GM18502 (cell line): Measurements from ENCODE around the gene KLRG1.

Experiments used
- ATAC-seq: cut with Tn5 transposase; IDR thresholded peaks from one replicate; pipeline ENCODE4 v1.9.1; 2021; ENCODE audit warnings: mild to moderate bottlenecking; ENCODE audit not compliant: unreplicated experiment, poor library complexity

The KLRG1 gene

GRCh38 chr12:8980137-8980536, 9.2 kb upstream of the KLRG1 start:
- ATAC-seq: no peak

DNA sequence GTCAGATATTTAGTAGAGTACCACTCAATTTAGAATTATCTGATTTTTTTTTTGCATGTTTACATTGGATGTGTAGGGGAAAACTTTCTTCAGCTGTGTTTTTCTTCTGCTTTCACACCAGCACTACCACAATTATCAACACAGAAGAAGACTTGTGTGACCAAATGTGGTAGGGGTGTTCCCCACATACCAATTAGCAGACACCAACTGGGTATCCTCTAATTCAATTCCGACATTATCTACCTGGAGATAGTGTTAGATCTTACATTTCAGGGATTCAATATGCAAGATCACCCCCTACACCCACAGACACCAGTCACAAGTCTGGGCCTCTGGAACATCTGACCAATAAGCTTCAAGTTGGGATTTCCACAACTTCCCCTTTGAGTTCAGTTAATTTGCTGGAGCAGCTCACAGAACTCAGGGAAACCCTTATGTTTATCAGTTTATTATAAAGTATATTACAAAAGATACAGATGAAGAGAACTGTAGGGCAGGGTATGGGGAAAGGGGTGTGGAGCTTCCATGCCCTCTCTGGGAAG, 4.1 kb upstream of the KLRG1 start:
- ATAC-seq: no peak

- no peak for ATAC-seq
Measured at GRCh38 chr12:8987163-8987562, 2.2 kb upstream of the KLRG1 start.

DNA sequence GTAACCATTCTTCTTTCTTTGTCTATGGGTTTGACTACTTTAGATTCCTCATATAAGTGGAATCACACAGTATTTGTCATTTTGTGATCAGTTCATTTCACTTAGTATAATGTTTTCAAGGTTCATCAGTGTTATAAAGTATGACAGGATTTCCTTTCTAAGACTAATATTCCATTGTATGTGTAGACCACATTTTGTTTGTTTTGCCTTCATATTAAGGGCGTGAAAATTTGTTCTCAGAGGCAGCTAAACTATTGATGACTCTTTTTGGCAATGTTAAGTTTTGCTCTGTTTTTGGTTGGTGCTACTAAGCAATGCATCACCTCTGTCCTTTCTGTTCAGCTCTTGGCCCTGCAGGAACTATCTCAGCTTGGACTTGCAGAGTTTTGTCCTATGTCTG, 1.7 kb upstream of the KLRG1 start:
- no peak for ATAC-seq

- no peak for ATAC-seq
Measured at GRCh38 chr12:8991371-8992345, 2.3 kb downstream of the KLRG1 start.

- no peak for ATAC-seq
Measured at GRCh38 chr12:8993827-8994226, 4.5 kb downstream of the KLRG1 start.

DNA sequence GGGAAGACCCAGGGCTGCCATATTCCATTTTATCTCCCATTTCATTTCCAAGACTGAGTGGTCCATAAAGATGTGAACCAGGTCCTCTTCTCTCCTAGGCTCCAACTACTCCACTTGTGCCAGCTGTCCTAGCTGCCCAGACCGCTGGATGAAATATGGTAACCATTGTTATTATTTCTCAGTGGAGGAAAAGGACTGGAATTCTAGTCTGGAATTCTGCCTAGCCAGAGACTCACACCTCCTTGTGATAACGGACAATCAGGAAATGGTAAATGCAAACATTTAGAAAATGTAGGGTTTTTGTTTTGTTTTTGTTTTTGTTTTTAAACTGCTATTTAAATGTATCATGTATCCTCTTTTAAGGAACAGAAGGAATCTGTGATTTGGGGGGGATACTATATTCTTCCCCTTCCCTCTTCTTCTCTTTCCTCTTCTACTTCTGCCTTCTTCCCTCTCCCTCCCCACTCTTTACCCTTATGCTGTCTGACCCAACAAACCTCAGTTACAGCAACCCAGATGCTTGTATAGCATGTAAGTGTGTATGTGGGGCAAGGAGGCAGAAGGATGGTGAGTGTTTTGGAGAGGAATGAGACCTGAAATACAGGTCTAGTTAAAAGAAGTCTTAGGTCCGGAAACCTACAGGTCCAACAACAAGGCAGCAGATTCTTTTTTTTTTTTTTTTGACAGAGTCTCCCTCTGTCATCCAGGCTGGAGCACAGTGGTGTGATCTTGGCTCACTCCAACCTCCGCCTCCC, 5.9 kb downstream of the KLRG1 start:
- no peak for ATAC-seq

- peak; percentile 97 for ATAC-seq
Measured at GRCh38 chr12:8996682-8997405, 7.5 kb downstream of the KLRG1 start.

GRCh38 chr12:9001233-9001632, 11.9 kb downstream of the KLRG1 start:
- ATAC-seq: no peak

DNA sequence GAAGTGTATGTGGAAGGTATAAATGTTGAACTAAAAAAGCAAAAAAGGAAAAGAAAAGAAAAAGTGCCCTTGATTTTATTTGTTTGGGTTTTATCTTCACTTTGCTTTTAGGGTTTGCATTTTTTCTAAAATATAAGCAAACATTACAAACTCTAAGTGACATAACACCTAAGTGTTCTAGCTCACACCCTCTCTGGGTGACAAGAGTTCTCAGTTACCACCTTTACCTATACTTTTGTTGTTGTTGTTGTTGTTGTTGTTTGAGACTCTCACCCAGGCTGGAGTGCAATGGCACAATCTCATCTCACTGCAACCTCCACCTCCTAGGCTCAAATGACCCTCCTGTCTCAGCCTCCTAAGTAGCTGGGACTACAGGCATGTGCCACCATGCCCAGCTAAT, 13.0 kb downstream of the KLRG1 start:
- ATAC-seq: no peak

GRCh38 chr12:9022592-9022991, 33.2 kb downstream of the KLRG1 start:
- no peak for ATAC-seq

- no peak for ATAC-seq
Measured at GRCh38 chr12:9024512-9024911, 35.2 kb downstream of the KLRG1 start.

DNA sequence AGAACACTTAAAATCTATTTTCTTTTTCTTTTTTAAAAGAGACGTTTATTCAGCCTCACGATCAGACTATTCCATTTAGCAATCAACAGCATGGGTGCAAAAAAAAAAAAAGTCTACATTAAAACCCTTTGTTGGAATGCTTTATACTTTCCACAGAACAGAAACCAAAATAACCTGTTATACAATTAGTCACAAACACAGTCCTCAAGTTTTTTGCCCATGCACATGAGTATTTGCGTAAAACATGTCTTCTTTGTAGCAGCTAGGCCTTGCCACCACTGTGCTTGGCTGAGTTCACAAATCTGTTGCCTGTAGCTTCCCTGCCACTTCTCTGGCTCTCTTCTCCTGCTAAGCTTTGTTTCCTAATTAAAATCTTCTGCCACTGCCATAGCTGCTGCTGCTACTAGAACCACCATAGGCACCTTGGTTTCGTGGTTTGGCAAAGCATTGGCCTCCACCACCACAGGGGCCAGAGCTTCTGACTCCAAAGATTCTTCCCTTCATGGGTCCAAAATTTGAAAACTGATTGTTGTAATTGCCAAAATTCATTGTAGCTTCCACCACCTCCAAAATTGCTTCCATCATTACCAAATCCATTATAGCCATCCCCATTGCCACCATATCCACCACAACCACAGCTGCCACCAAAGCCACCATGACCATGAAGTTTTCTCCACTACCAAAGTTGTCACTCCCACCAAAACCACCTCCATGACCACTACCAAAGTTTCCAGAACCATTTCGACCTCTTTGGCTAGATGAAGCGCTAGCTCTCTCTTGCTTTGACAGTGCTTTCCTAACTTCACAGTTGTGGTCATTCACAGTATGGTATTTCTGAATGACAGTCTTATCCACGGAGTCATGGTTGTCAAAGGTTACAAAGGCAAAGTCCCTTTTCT, 38.1 kb downstream of the KLRG1 start:
- ATAC-seq: no peak

DNA sequence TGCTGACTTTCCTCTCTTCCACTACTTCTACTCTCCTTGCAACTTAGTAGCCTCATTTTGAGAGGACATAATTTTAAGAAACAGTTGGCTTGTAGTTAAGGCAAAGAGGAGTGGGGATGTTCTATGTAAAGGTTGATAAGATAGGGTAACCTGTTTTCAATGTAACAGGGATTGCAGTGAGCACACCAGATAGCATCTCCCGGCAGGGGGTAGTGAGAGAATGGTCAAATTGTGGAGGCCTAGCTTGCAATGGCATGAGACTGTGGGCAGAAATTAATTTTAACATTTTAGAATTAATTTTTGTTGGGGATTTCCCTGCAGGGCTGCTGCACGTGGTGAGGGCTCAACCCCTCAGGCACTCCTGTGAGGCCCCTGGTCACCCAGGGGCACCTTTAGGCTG, 41.4 kb downstream of the KLRG1 start:
- ATAC-seq: no peak

GRCh38 chr12:9032202-9032964, 43.0 kb downstream of the KLRG1 start:
- ATAC-seq: no peak

- no peak for ATAC-seq
Measured at GRCh38 chr12:9033265-9033887, 44.0 kb downstream of the KLRG1 start.

- ATAC-seq: no peak
Measured at GRCh38 chr12:9034095-9034494, 44.7 kb downstream of the KLRG1 start.

GRCh38 chr12:9036227-9036626, 46.9 kb downstream of the KLRG1 start:
- ATAC-seq: no peak
